Stimulated activated CD4-positive, alpha-beta T cell treated with anti-CD3 and anti-CD28 coated beads, Interleukin-1b, Interleukin-23, amount 100 ng/mL, for 1 hour (primary cell): Measurements from ENCODE around the gene RAPGEF1.
"Not testable (repeated sequence)": the region's sequence is repeated elsewhere in the genome, so short reads cannot be mapped to it uniquely, and the experiment has no call there.

Experiments
- DNase-seq, 2 donors: peaks; one replicate each; pipeline ENCODE4 v3.0.0-alpha.2; 2020; ENCODE audit warnings: low read depth in 2 of 2

RAPGEF1 gene

GRCh38 chr9:131690941-131691573 is 48.8 kb downstream of the RAPGEF1 start:
- no peak for DNase-seq

GRCh38 chr9:131690462-131690861 is 49.4 kb downstream of the RAPGEF1 start:
- no peak for DNase-seq

GRCh38 chr9:131688377-131688776 is 51.5 kb downstream of the RAPGEF1 start:
- DNase-seq = no peak

- DNase-seq = no peak
Observed at GRCh38 chr9:131685753-131686706, 53.8 kb downstream of the RAPGEF1 start.

GRCh38 chr9:131683094-131683493 is 56.8 kb downstream of the RAPGEF1 start:
- not testable (repeated sequence) for DNase-seq

- no peak for DNase-seq
Observed at GRCh38 chr9:131682261-131682660, 57.6 kb downstream of the RAPGEF1 start.

- DNase-seq = not testable (repeated sequence)
Observed at GRCh38 chr9:131681826-131682225, 58.0 kb downstream of the RAPGEF1 start.

GRCh38 chr9:131681108-131681507 is 58.8 kb downstream of the RAPGEF1 start:
- DNase-seq = not testable (repeated sequence)

GRCh38 chr9:131679261-131680020 is 60.4 kb downstream of the RAPGEF1 start:
- DNase-seq = no peak

- peak; percentile 41 to 57 for DNase-seq
Observed at GRCh38 chr9:131678499-131679111, 61.3 kb downstream of the RAPGEF1 start.

- DNase-seq = no peak
Observed at GRCh38 chr9:131677444-131678180, 62.3 kb downstream of the RAPGEF1 start.

- DNase-seq = no peak
Observed at GRCh38 chr9:131677049-131677443, 62.8 kb downstream of the RAPGEF1 start.

GRCh38 chr9:131676431-131676972 is 63.4 kb downstream of the RAPGEF1 start:
- DNase-seq = no peak

GRCh38 chr9:131675437-131676022 is 64.3 kb downstream of the RAPGEF1 start:
- no peak for DNase-seq

- DNase-seq = no peak
Observed at GRCh38 chr9:131674425-131675421, 65.2 kb downstream of the RAPGEF1 start.

GRCh38 chr9:131673531-131673930 is 66.3 kb downstream of the RAPGEF1 start:
- DNase-seq = no peak

GRCh38 chr9:131673068-131673467 is 66.8 kb downstream of the RAPGEF1 start:
- DNase-seq = no peak

- DNase-seq = no peak
Observed at GRCh38 chr9:131672451-131672850, 67.4 kb downstream of the RAPGEF1 start.

- no peak for DNase-seq
Observed at GRCh38 chr9:131671133-131671520, 68.7 kb downstream of the RAPGEF1 start.
